ENCODE results near the gene PLPP3.

Gene PLPP3

GRCh38 chr1:56490619-56491018 is 88.7 kb downstream of the PLPP3 start:
- no peaks in the 10 kb centered on the region for H3K9me3 ChIP-seq (ENCODE audit: low read length)
- H4K20me1 ChIP-seq (ENCODE audit: insufficient read depth, low read length): no peaks in the 10 kb centered on the region
- TF ChIP-seq EZH2 (IDR thresholded peaks at IDR 0.05; ENCODE audit: borderline replicate concordance, low read length) (no peak), CTCF (IDR thresholded peaks at IDR 0.05; ENCODE audit: low read length) (no peak)
- no peaks in the 10 kb centered on the region for H3K36me3 ChIP-seq (ENCODE audit: insufficient read depth, low read length)
- no peak overlapping the region for H3K27ac ChIP-seq (ENCODE audit: low read depth, low read length, poor library complexity, severe bottlenecking)
- no peaks in the 10 kb centered on the region for H3K27me3 ChIP-seq (ENCODE audit: insufficient read depth, low read length)
- no peak overlapping the region for H3K4me2 ChIP-seq (ENCODE audit: low read length)
- no peaks in the 10 kb centered on the region for H3K9me2 ChIP-seq (ENCODE audit: low read depth, low read length)
- no peaks in the 10 kb centered on the region for H3K79me2 ChIP-seq (ENCODE audit: insufficient read depth, low read length)
- H3K4me3 ChIP-seq (ENCODE audit: low read depth, low read length, poor library complexity, severe bottlenecking): no peak overlapping the region
- no peaks in the 10 kb centered on the region for H3F3A ChIP-seq (ENCODE audit: insufficient read depth, low read length)
- no peak overlapping the region for H3K9ac ChIP-seq (ENCODE audit: low read length)
- no peaks in the 10 kb centered on the region for H3K4me1 ChIP-seq (ENCODE audit: insufficient read depth, low read length, severe bottlenecking)
- H2AFZ ChIP-seq (ENCODE audit: low read length): no peak overlapping the region

GRCh38 chr1:56489695-56490094 is 89.7 kb downstream of the PLPP3 start:
- Histone ChIP-seq H4K20me1 (ENCODE audit: insufficient read depth, low read length) (no peaks in the 10 kb centered on the region), H3K79me2 (ENCODE audit: insufficient read depth, low read length) (no peaks in the 10 kb centered on the region), H3K36me3 (ENCODE audit: insufficient read depth, low read length) (no peaks in the 10 kb centered on the region), H3K9me2 (ENCODE audit: low read depth, low read length) (no peaks in the 10 kb centered on the region), H3K4me2 (ENCODE audit: low read length) (no peak overlapping the region), H3F3A (ENCODE audit: insufficient read depth, low read length) (no peaks in the 10 kb centered on the region), H3K9ac (ENCODE audit: low read length) (no peak overlapping the region), H3K4me3 (ENCODE audit: low read depth, low read length, poor library complexity, severe bottlenecking) (no peak overlapping the region), H3K27ac (ENCODE audit: low read depth, low read length, poor library complexity, severe bottlenecking) (no peak overlapping the region), H3K27me3 (ENCODE audit: insufficient read depth, low read length) (no peaks in the 10 kb centered on the region), H3K9me3 (ENCODE audit: low read length) (no peaks in the 10 kb centered on the region), H3K4me1 (ENCODE audit: insufficient read depth, low read length, severe bottlenecking) (no peaks in the 10 kb centered on the region), H2AFZ (ENCODE audit: low read length) (no peak overlapping the region)
- TF ChIP-seq EZH2 (IDR thresholded peaks at IDR 0.05; ENCODE audit: borderline replicate concordance, low read length): no peak
- no peak for TF ChIP-seq CTCF (IDR thresholded peaks at IDR 0.05; ENCODE audit: low read length)

- Histone ChIP-seq H4K20me1 (ENCODE audit: insufficient read depth, low read length) (no peaks in the 10 kb centered on the region), H3K27me3 (ENCODE audit: insufficient read depth, low read length) (no peaks in the 10 kb centered on the region), H2AFZ (ENCODE audit: low read length) (no peak overlapping the region), H3K4me2 (ENCODE audit: low read length) (no peak overlapping the region), H3K4me1 (ENCODE audit: insufficient read depth, low read length, severe bottlenecking) (no peaks in the 10 kb centered on the region), H3K36me3 (ENCODE audit: insufficient read depth, low read length) (no peaks in the 10 kb centered on the region), H3K4me3 (ENCODE audit: low read depth, low read length, poor library complexity, severe bottlenecking) (no peak overlapping the region), H3K79me2 (ENCODE audit: insufficient read depth, low read length) (no peaks in the 10 kb centered on the region), H3F3A (ENCODE audit: insufficient read depth, low read length) (no peaks in the 10 kb centered on the region), H3K27ac (ENCODE audit: low read depth, low read length, poor library complexity, severe bottlenecking) (no peak overlapping the region), H3K9me2 (ENCODE audit: low read depth, low read length) (no peaks in the 10 kb centered on the region), H3K9me3 (ENCODE audit: low read length) (no peaks in the 10 kb centered on the region), H3K9ac (ENCODE audit: low read length) (no peak overlapping the region)
- TF ChIP-seq CTCF (IDR thresholded peaks at IDR 0.05; ENCODE audit: low read length) (no peak), EZH2 (IDR thresholded peaks at IDR 0.05; ENCODE audit: borderline replicate concordance, low read length) (no peak)
These were observed 94.7 kb downstream of the PLPP3 start for GRCh38 chr1:56484695-56485094.
